Body of pancreas (tissue), 4 donors: ENCODE results near the gene PCDHGB6. TPM values are rescaled to one million over a fixed set of nuclear protein-coding genes. Genes with fewer than 3 reads are reported as not detected.
"Not testable (repeated sequence)": the region's sequence is repeated elsewhere in the genome, so short reads cannot be mapped to it uniquely, and the experiment has no call there.

ENCODE experiments used
- ATAC-seq: fragments of 150-250 bp; one replicate; pipeline ENCODE4 v1.9.1; 2016
- DNase-seq, 4 donors: peaks; one replicate each; pipeline ENCODE4 v3.0.0-alpha.2; 2019
- H3K27ac ChIP-seq, 4 donors: fragments of 200-600 bp; sonication (generic); 1 replicate in 3 of 4; 2 replicates in 1 of 4; pipeline versions ENCODE4 v1.5.1 to v1.6.1; 2016 to 2019; ENCODE audit warnings: mild to moderate bottlenecking in 1 of 4, mixed read lengths in 1 of 4, moderate library complexity in 1 of 4
- H3K27me3 ChIP-seq, 2 donors: fragments of 200-600 bp; sonication (generic); one replicate each; pipeline ENCODE4 v1.6.0; 2016; ENCODE audit warnings: mild to moderate bottlenecking in 1 of 2
- H3K36me3 ChIP-seq, 2 donors: fragments of 200-600 bp; sonication (generic); replicated peaks in 1 of 2; 2 replicates each; pipeline ENCODE4 v1.5.1; 2016; ENCODE audit warnings: low read depth in 2 of 2; ENCODE audit not compliant: insufficient read depth in 1 of 2
- H3K4me1 ChIP-seq: fragments of 200-600 bp; sonication (generic); one replicate; pipeline ENCODE4 v1.6.0; 2016
- H3K4me3 ChIP-seq, 2 donors: fragments of 200-600 bp; sonication (generic); 1 replicate in 1 of 2; 2 replicates in 1 of 2; pipeline ENCODE4 v1.5.1; 2016 to 2019
- H3K9me3 ChIP-seq, 3 donors: fragments of 200-600 bp; sonication (generic); 1 replicate in 2 of 3; 2 replicates in 1 of 3; pipeline ENCODE4 v1.5.1; 2016
- POLR2A ChIP-seq, 3 donors: fragments of 450-650 bp; IDR thresholded peaks; one replicate each; pipeline ENCODE4 v1.6.1; 2016; ENCODE audit warnings: antibody characterized with exemption in 3 of 3, mild to moderate bottlenecking in 2 of 3
- WGBS, 2 donors: methylation state at CpG; one replicate each; pipeline ENCODE4 v1.1.5; 2017; 5-methylcytosine and 5-hydroxymethylcytosine counted together
- intact Hi-C: fragments of 100-400 bp; cut with DNase I; formaldehyde crosslinking; loops from one replicate; pipeline ENCODE4 v1.15.1; 2023
- total RNA-seq, 2 donors: library from RNA; depleted of rRNA; stranded (reverse); fragments of >200 nt; gene quantifications; one replicate each; pipeline ENCODE4 v1.1.0, GENCODE V29; 2016
- TF ChIP-seq, protein P1 (sequence below), 7 experiments: fragments of 450-650 bp in 4 of 7; fragments of 200-600 bp in 3 of 7; sonication (generic) in 3 of 7; IDR thresholded peaks; one replicate each; pipeline ENCODE4 v1.5.1; 2016 to 2019; ENCODE audit warnings: antibody characterized with exemption in 7 of 7

The PCDHGB6 gene
- total RNA-seq, 2 donors from 2014 or later = 4.6 to 8.0 TPM

DNA sequence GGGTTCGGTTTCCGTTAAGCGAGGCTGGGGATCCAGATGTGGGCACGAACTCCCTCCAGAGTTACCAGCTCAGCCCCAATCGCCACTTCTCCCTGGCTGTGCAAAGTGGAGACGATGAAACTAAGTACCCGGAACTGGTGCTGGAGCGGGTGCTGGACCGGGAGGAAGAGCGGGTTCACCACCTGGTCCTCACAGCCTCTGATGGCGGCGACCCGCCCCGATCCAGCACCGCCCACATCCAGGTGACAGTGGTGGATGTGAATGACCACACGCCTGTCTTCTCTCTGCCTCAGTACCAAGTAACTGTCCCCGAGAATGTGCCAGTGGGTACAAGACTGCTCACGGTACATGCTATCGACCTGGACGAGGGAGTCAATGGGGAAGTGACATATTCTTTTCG is 24.5 kb upstream of the PCDHGB6 start:
- peaks cover 0 to 56% (median 3%) of the 10 kb centered on the region in 3 donors for H3K9me3 ChIP-seq
- H3K27me3 ChIP-seq = no peaks in the 10 kb centered on the region
- H3K4me1 ChIP-seq = no peaks in the 10 kb centered on the region
- ATAC-seq (no peak), DNase-seq (no peak)
- no peak for TF ChIP-seq POLR2A (IDR thresholded peaks at IDR 0.05)
- TF ChIP-seq, protein P1, sequence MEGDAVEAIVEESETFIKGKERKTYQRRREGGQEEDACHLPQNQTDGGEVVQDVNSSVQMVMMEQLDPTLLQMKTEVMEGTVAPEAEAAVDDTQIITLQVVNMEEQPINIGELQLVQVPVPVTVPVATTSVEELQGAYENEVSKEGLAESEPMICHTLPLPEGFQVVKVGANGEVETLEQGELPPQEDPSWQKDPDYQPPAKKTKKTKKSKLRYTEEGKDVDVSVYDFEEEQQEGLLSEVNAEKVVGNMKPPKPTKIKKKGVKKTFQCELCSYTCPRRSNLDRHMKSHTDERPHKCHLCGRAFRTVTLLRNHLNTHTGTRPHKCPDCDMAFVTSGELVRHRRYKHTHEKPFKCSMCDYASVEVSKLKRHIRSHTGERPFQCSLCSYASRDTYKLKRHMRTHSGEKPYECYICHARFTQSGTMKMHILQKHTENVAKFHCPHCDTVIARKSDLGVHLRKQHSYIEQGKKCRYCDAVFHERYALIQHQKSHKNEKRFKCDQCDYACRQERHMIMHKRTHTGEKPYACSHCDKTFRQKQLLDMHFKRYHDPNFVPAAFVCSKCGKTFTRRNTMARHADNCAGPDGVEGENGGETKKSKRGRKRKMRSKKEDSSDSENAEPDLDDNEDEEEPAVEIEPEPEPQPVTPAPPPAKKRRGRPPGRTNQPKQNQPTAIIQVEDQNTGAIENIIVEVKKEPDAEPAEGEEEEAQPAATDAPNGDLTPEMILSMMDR (IDR thresholded peaks at IDR 0.05) = no peak
- no peak overlapping the region for H3K27ac ChIP-seq
- H3K4me3 ChIP-seq = no peak overlapping the region
- intact Hi-C loops = no loop called here
- 27 to 35% methylated on average over 14 to 21 of the region's 21 CpGs for WGBS, 2 donors
- H3K36me3 ChIP-seq = no peaks in the 10 kb centered on the region

DNA sequence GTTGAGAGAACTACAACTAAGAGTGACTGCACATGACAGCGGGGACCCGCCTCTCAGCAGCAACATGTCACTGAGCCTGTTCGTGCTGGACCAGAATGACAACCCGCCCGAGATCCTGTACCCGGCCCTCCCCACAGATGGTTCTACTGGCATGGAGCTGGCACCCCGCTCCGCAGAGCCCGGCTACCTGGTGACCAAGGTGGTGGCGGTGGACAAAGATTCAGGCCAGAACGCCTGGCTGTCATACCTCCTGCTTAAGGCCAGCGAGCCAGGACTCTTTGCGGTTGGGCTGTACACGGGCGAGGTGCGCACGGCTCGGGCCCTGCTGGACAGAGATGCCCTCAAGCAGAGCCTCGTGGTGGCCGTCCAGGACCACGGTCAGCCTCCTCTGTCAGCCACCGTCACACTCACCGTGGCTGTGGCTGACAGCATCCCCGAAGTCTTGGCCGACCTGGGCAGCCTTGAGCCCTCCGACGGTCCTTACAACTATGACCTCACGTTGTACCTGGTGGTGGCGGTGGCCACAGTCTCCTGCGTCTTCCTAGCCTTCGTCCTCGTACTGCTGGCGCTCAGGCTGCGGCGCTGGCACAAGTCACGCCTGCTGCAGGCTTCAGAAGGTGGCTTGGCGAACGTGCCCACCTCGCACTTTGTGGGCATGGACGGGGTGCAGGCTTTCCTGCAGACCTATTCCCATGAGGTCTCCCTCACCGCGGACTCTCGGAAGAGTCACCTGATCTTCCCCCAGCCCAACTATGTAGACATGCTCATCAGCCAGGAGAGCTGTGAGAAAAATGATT is 23.2 kb upstream of the PCDHGB6 start:
- no peak overlapping the region for H3K27ac ChIP-seq
- H3K36me3 ChIP-seq = no peaks in the 10 kb centered on the region
- H3K4me1 ChIP-seq = no peaks in the 10 kb centered on the region
- H3K27me3 ChIP-seq = no peaks in the 10 kb centered on the region
- no peak for ATAC-seq
- TF ChIP-seq POLR2A (IDR thresholded peaks at IDR 0.05) = no peak
- TF ChIP-seq, protein P1 (IDR thresholded peaks at IDR 0.05) = no peak
- DNase-seq = no peak
- H3K4me3 ChIP-seq = no peak overlapping the region
- 35 to 55% methylated on average over 16 to 42 of the region's 43 CpGs for WGBS, 2 donors
- H3K9me3 ChIP-seq = peaks cover 0 to 65% (median 7%) of the 10 kb centered on the region in 3 donors
- intact Hi-C loops = no loop called here

DNA sequence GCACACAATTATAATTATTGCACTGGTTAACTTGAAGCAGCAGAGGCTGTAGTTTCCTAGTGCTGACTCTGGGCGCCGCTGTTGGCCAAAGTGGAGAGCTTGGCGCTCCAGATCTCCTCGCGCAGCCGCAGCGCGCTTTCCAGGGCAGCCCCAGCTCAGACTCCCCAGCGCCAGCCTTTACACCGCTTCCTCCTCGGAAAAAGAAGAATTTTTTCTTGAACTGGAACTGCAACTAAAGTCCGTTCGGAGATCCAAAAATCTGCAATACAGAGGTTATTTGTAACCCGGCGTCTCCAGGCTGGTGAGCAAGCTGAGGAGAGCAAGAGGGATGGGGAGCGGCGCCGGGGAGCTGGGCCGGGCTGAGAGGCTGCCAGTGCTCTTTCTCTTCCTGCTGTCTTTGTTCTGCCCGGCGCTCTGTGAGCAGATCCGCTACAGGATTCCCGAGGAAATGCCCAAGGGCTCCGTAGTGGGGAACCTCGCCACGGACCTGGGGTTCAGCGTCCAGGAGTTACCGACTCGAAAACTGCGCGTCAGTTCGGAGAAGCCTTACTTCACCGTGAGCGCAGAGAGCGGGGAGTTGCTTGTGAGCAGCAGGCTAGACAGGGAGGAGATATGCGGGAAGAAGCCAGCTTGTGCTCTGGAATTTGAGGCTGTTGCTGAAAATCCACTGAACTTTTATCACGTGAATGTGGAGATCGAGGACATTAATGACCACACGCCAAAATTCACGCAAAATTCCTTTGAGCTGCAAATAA is 20.1 kb upstream of the PCDHGB6 start, which contains the start of gene PCDHGB4:
Gene PCDHGB4, plus strand, starts transcription at position 142 of the 755 bp plus-strand sequence. Its CDS starts 187 bp downstream, at position 329.
- DNase-seq = peak in 2 of 4 donors; percentile 26 to 32
- H3K9me3 ChIP-seq = peaks cover 0 to 68% (median 12%) of the 10 kb centered on the region in 3 donors
- peak; percentile 62 for ATAC-seq
- WGBS, 2 donors = 8 to 12% methylated on average over 17 to 23 of the region's 40 CpGs
- H3K4me1 ChIP-seq, H3K4me3 ChIP-seq, H3K27ac ChIP-seq, H3K27me3 ChIP-seq, intact Hi-C loops, H3K36me3 ChIP-seq: not testable (repeated sequence)
- TF ChIP-seq, protein P1 (IDR thresholded peaks at IDR 0.05) = peak in 4 of 7 experiments; percentile 27 to 34 (median 32)

DNA sequence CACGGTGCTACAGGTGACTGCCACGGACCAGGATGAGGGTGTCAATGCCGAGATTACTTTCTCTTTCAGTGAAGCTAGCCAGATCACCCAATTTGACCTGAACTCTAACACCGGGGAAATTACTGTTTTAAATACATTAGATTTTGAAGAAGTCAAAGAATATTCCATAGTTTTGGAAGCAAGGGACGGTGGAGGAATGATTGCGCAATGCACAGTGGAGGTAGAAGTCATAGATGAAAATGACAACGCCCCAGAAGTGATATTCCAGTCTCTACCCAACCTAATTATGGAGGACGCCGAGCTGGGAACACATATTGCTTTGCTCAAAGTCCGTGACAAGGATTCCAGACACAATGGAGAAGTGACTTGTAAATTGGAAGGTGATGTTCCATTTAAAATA is 19.2 kb upstream of the PCDHGB6 start:
- peaks cover 0 to 68% (median 20%) of the 10 kb centered on the region in 3 donors for H3K9me3 ChIP-seq
- H3K36me3 ChIP-seq = no peaks in the 10 kb centered on the region
- ATAC-seq (no peak), DNase-seq (no peak)
- H3K4me1 ChIP-seq = no peaks in the 10 kb centered on the region
- intact Hi-C loops = no loop called here
- 29 to 43% methylated on average over 10 of the region's 10 CpGs for WGBS, 2 donors
- no peak overlapping the region for H3K4me3 ChIP-seq
- TF ChIP-seq POLR2A (IDR thresholded peaks at IDR 0.05) = no peak
- TF ChIP-seq, protein P1 (IDR thresholded peaks at IDR 0.05) = no peak
- H3K27ac ChIP-seq = no peak overlapping the region
- H3K27me3 ChIP-seq = no peaks in the 10 kb centered on the region
